Activated naive CD4-positive, alpha-beta T cell treated with anti-CD3 and anti-CD28 coated beads, Interleukin-2, amount 50 U/mL, for 24 hours (primary cell): Measurements from ENCODE around the gene DUSP28.

Experiments used
- H3K27ac Mint-ChIP-seq: one replicate; pipeline ENCODE4 v1.8.0; 2021; ENCODE audit warnings: mild to moderate bottlenecking, mixed read lengths
- H3K27me3 Mint-ChIP-seq: one replicate; pipeline ENCODE4 v1.8.0; 2021; ENCODE audit warnings: mixed read lengths
- H3K36me3 Mint-ChIP-seq: one replicate; pipeline ENCODE4 v1.8.0; 2021; ENCODE audit warnings: mixed read lengths
- H3K4me1 Mint-ChIP-seq: one replicate; pipeline ENCODE4 v1.8.0; 2021; ENCODE audit warnings: mixed read lengths
- H3K4me3 Mint-ChIP-seq: one replicate; pipeline ENCODE4 v1.8.0; 2021; ENCODE audit warnings: mild to moderate bottlenecking, mixed read lengths
- H3K9me3 Mint-ChIP-seq: one replicate; pipeline ENCODE4 v1.8.0; 2021; ENCODE audit warnings: mixed read lengths

Gene DUSP28

GRCh38 chr2:240593703-240594451, 33.7 kb downstream of the DUSP28 start:
- H3K9me3 Mint-ChIP-seq: no peaks in the 10 kb centered on the region
- H3K4me3 Mint-ChIP-seq: no peak overlapping the region
- H3K27me3 Mint-ChIP-seq: no peaks in the 10 kb centered on the region
- H3K4me1 Mint-ChIP-seq: peaks cover 4% of the 10 kb centered on the region
- H3K27ac Mint-ChIP-seq: no peak overlapping the region
- H3K36me3 Mint-ChIP-seq: no peaks in the 10 kb centered on the region

GRCh38 chr2:240594511-240595380, 34.6 kb downstream of the DUSP28 start:
- H3K9me3 Mint-ChIP-seq: no peaks in the 10 kb centered on the region
- no peak overlapping the region for H3K4me3 Mint-ChIP-seq
- no peak overlapping the region for H3K27ac Mint-ChIP-seq

GRCh38 chr2:240595381-240596079, 35.4 kb downstream of the DUSP28 start:
- Mint-ChIP-seq H3K27me3 (no peaks in the 10 kb centered on the region), H3K36me3 (no peaks in the 10 kb centered on the region), H3K4me1 (no peaks in the 10 kb centered on the region), H3K27ac (no peak overlapping the region), H3K4me3 (no peak overlapping the region), H3K9me3 (no peaks in the 10 kb centered on the region)

More at GRCh38 chr2:240594511-240595380, 34.6 kb downstream of the DUSP28 start:
- Mint-ChIP-seq H3K27me3 (no peaks in the 10 kb centered on the region), H3K4me1 (no peaks in the 10 kb centered on the region), H3K36me3 (no peaks in the 10 kb centered on the region)

- Mint-ChIP-seq H3K9me3 (no peaks in the 10 kb centered on the region), H3K4me1 (no peaks in the 10 kb centered on the region), H3K27me3 (no peaks in the 10 kb centered on the region), H3K4me3 (no peak overlapping the region), H3K36me3 (no peaks in the 10 kb centered on the region), H3K27ac (no peak overlapping the region)
Measured at GRCh38 chr2:240596080-240596460, 35.9 kb downstream of the DUSP28 start.

- Mint-ChIP-seq H3K9me3 (no peaks in the 10 kb centered on the region), H3K4me3 (no peak overlapping the region), H3K27me3 (no peaks in the 10 kb centered on the region), H3K36me3 (no peaks in the 10 kb centered on the region), H3K27ac (no peak overlapping the region), H3K4me1 (no peaks in the 10 kb centered on the region)
Measured at GRCh38 chr2:240596491-240596931, 36.4 kb downstream of the DUSP28 start.

- Mint-ChIP-seq H3K4me3 (no peak overlapping the region), H3K9me3 (no peaks in the 10 kb centered on the region), H3K4me1 (no peaks in the 10 kb centered on the region), H3K27me3 (no peaks in the 10 kb centered on the region), H3K27ac (no peak overlapping the region), H3K36me3 (no peaks in the 10 kb centered on the region)
Measured at GRCh38 chr2:240597054-240597418, 36.9 kb downstream of the DUSP28 start.

- Mint-ChIP-seq H3K27me3 (no peaks in the 10 kb centered on the region), H3K4me1 (no peaks in the 10 kb centered on the region), H3K27ac (no peak overlapping the region)
Measured at GRCh38 chr2:240597419-240598181, 37.4 kb downstream of the DUSP28 start.

GRCh38 chr2:240598311-240598911, 38.3 kb downstream of the DUSP28 start:
- Mint-ChIP-seq H3K4me1 (no peaks in the 10 kb centered on the region), H3K9me3 (no peaks in the 10 kb centered on the region), H3K4me3 (no peak overlapping the region), H3K36me3 (no peaks in the 10 kb centered on the region), H3K27me3 (no peaks in the 10 kb centered on the region), H3K27ac (no peak overlapping the region)

More at GRCh38 chr2:240597419-240598181, 37.4 kb downstream of the DUSP28 start:
- H3K4me3 Mint-ChIP-seq: no peak overlapping the region
- H3K9me3 Mint-ChIP-seq: no peaks in the 10 kb centered on the region
- no peaks in the 10 kb centered on the region for H3K36me3 Mint-ChIP-seq

GRCh38 chr2:240599141-240599583, 39.0 kb downstream of the DUSP28 start:
- no peaks in the 10 kb centered on the region for H3K36me3 Mint-ChIP-seq
- H3K27ac Mint-ChIP-seq: no peak overlapping the region
- no peak overlapping the region for H3K4me3 Mint-ChIP-seq
- H3K9me3 Mint-ChIP-seq: no peaks in the 10 kb centered on the region
- no peaks in the 10 kb centered on the region for H3K27me3 Mint-ChIP-seq
- no peaks in the 10 kb centered on the region for H3K4me1 Mint-ChIP-seq

GRCh38 chr2:240600451-240600961, 40.3 kb downstream of the DUSP28 start:
- no peak overlapping the region for H3K27ac Mint-ChIP-seq
- H3K4me1 Mint-ChIP-seq: no peaks in the 10 kb centered on the region
- H3K4me3 Mint-ChIP-seq: no peak overlapping the region
- no peaks in the 10 kb centered on the region for H3K9me3 Mint-ChIP-seq
- H3K27me3 Mint-ChIP-seq: no peaks in the 10 kb centered on the region
- H3K36me3 Mint-ChIP-seq: no peaks in the 10 kb centered on the region

- Mint-ChIP-seq H3K4me3 (no peak overlapping the region), H3K27me3 (no peaks in the 10 kb centered on the region), H3K9me3 (no peaks in the 10 kb centered on the region), H3K4me1 (no peaks in the 10 kb centered on the region), H3K27ac (no peak overlapping the region), H3K36me3 (no peaks in the 10 kb centered on the region)
Measured at GRCh38 chr2:240601061-240601830, 41.1 kb downstream of the DUSP28 start.

GRCh38 chr2:240601831-240602160, 41.6 kb downstream of the DUSP28 start:
- Mint-ChIP-seq H3K27me3 (no peaks in the 10 kb centered on the region), H3K27ac (no peak overlapping the region), H3K4me1 (no peaks in the 10 kb centered on the region), H3K9me3 (no peaks in the 10 kb centered on the region), H3K4me3 (no peak overlapping the region), H3K36me3 (no peaks in the 10 kb centered on the region)

- H3K27ac Mint-ChIP-seq: no peak overlapping the region
- H3K4me1 Mint-ChIP-seq: no peaks in the 10 kb centered on the region
- H3K9me3 Mint-ChIP-seq: no peaks in the 10 kb centered on the region
- no peak overlapping the region for H3K4me3 Mint-ChIP-seq
- H3K36me3 Mint-ChIP-seq: no peaks in the 10 kb centered on the region
- H3K27me3 Mint-ChIP-seq: no peaks in the 10 kb centered on the region
Measured at GRCh38 chr2:240602266-240603050, 42.3 kb downstream of the DUSP28 start.
